ENCODE measurements around the gene SRP14. TPM values are rescaled to one million over a fixed set of nuclear protein-coding genes. Genes with fewer than 3 reads are reported as not detected.
"Not testable (repeated sequence)": the region's sequence is repeated elsewhere in the genome, so short reads cannot be mapped to it uniquely, and the experiment has no call there.

SRP14 gene
- polyA plus RNA-seq, 1 donor from 2014 or later, result 753 TPM

GRCh38 chr15:40003116-40003916 is 35.7 kb downstream of the SRP14 start:
- peaks cover 9% of the 10 kb centered on the region for H3K36me3 Mint-ChIP-seq
- no peak overlapping the region for H3K27ac Mint-ChIP-seq
- no peak overlapping the region for H3K4me3 Mint-ChIP-seq
- no peaks in the 10 kb centered on the region for H3K9me3 Mint-ChIP-seq
- peaks cover under 1 to 4% (median under 1%) of the 10 kb centered on the region in 3 donors for H3K4me1 Mint-ChIP-seq
- no peaks in the 10 kb centered on the region for H3K27me3 Mint-ChIP-seq

GRCh38 chr15:40002295-40002694 is 36.7 kb downstream of the SRP14 start:
- H3K27ac Mint-ChIP-seq, result no peak overlapping the region
- H3K36me3 Mint-ChIP-seq, result peaks cover 3% of the 10 kb centered on the region
- no peak overlapping the region for H3K4me3 Mint-ChIP-seq
- no peaks in the 10 kb centered on the region for H3K9me3 Mint-ChIP-seq
- no peaks in the 10 kb centered on the region for H3K27me3 Mint-ChIP-seq
- H3K4me1 Mint-ChIP-seq, result peaks cover 5 to 10% (median 6%) of the 10 kb centered on the region in 3 donors

GRCh38 chr15:39999538-40000200 is 39.3 kb downstream of the SRP14 start:
- Mint-ChIP-seq H3K4me3 (no peak overlapping the region), H3K4me1 (peaks cover 5 to 12% (median 6%) of the 10 kb centered on the region in 3 donors), H3K36me3 (peaks cover 4% of the 10 kb centered on the region), H3K27me3 (no peaks in the 10 kb centered on the region), H3K9me3 (no peaks in the 10 kb centered on the region), H3K27ac (no peak overlapping the region)

GRCh38 chr15:39998511-39999077 is 40.4 kb downstream of the SRP14 start:
- H3K27ac Mint-ChIP-seq, result no peak overlapping the region
- H3K36me3 Mint-ChIP-seq, result peaks cover 5% of the 10 kb centered on the region
- peaks cover 5 to 12% (median 6%) of the 10 kb centered on the region in 3 donors for H3K4me1 Mint-ChIP-seq
- H3K4me3 Mint-ChIP-seq, result no peak overlapping the region
- H3K27me3 Mint-ChIP-seq, result no peaks in the 10 kb centered on the region
- no peaks in the 10 kb centered on the region for H3K9me3 Mint-ChIP-seq

- Mint-ChIP-seq H3K27me3 (no peaks in the 10 kb centered on the region), H3K36me3 (peaks cover 7% of the 10 kb centered on the region), H3K4me3 (no peak overlapping the region), H3K4me1 (peaks cover 5 to 12% (median 6%) of the 10 kb centered on the region in 3 donors), H3K27ac (no peak overlapping the region), H3K9me3 (no peaks in the 10 kb centered on the region)
Measured at GRCh38 chr15:39997639-39998038, 41.3 kb downstream of the SRP14 start.

GRCh38 chr15:39997031-39997430 is 42.0 kb downstream of the SRP14 start:
- H3K27ac Mint-ChIP-seq, result no peak overlapping the region
- no peaks in the 10 kb centered on the region for H3K27me3 Mint-ChIP-seq
- no peak overlapping the region for H3K4me3 Mint-ChIP-seq

GRCh38 chr15:39996228-39996627 is 42.8 kb downstream of the SRP14 start:
- H3K4me3 Mint-ChIP-seq, H3K9me3 Mint-ChIP-seq, H3K27me3 Mint-ChIP-seq, H3K27ac Mint-ChIP-seq, H3K36me3 Mint-ChIP-seq: not testable (repeated sequence)
- H3K4me1 Mint-ChIP-seq, result peaks cover 5 to 12% (median 6%) of the 10 kb centered on the region in 3 donors

More at GRCh38 chr15:39997031-39997430, 42.0 kb downstream of the SRP14 start:
- Mint-ChIP-seq H3K4me1 (peaks cover 5 to 12% (median 6%) of the 10 kb centered on the region in 3 donors), H3K36me3 (peaks cover 7% of the 10 kb centered on the region), H3K9me3 (no peaks in the 10 kb centered on the region)

- not testable (repeated sequence) for H3K36me3 Mint-ChIP-seq, H3K4me1 Mint-ChIP-seq, H3K27me3 Mint-ChIP-seq, H3K4me3 Mint-ChIP-seq, H3K27ac Mint-ChIP-seq, H3K9me3 Mint-ChIP-seq
Measured at GRCh38 chr15:39992953-39993352, 46.0 kb downstream of the SRP14 start.

- Mint-ChIP-seq H3K27me3 (no peaks in the 10 kb centered on the region), H3K9me3 (no peaks in the 10 kb centered on the region), H3K36me3 (peaks cover 7% of the 10 kb centered on the region), H3K4me1 (no peaks in the 10 kb centered on the region), H3K27ac (no peak overlapping the region), H3K4me3 (no peak overlapping the region)
Measured at GRCh38 chr15:39990706-39991105, 48.3 kb downstream of the SRP14 start.

- no peaks in the 10 kb centered on the region for H3K4me1 Mint-ChIP-seq
- H3K27me3 Mint-ChIP-seq, result no peaks in the 10 kb centered on the region
- peaks cover 5% of the 10 kb centered on the region for H3K36me3 Mint-ChIP-seq
- H3K4me3 Mint-ChIP-seq, result no peak overlapping the region
- H3K9me3 Mint-ChIP-seq, result peaks cover 2 to 4% (median 2%) of the 10 kb centered on the region in 3 donors
- no peak overlapping the region for H3K27ac Mint-ChIP-seq
Measured at GRCh38 chr15:39987821-39988220, 51.2 kb downstream of the SRP14 start.

Other genes with a start within 250 kb of the SRP14 start
- 0.46 TPM for gene GPR176, start 118.9 kb downstream of the SRP14 start, polyA plus RNA-seq
- 18.1 TPM for gene EIF2AK4, start 105.1 kb downstream of the SRP14 start, polyA plus RNA-seq
- gene BMF, start 69.7 kb upstream of the SRP14 start, polyA plus RNA-seq, result 5.8 TPM
- gene BUB1B, start 121.9 kb upstream of the SRP14 start, polyA plus RNA-seq, result 0.55 TPM
- not detected for gene PAK6, start 199.9 kb upstream of the SRP14 start, polyA plus RNA-seq
- not detected for gene ANKRD63, start 243.9 kb upstream of the SRP14 start, polyA plus RNA-seq